HPDE6-E6E7 (cell line): ENCODE measurements around the gene P2RX7.
"Not testable (repeated sequence)": the region's sequence is repeated elsewhere in the genome, so short reads cannot be mapped to it uniquely, and the experiment has no call there.

Source experiments
- DNase-seq: peaks from one replicate; pipeline ENCODE4 v3.0.0; 2011; ENCODE audit warnings: missing footprints; ENCODE audit errors: extremely low spot score

Gene P2RX7

DNA sequence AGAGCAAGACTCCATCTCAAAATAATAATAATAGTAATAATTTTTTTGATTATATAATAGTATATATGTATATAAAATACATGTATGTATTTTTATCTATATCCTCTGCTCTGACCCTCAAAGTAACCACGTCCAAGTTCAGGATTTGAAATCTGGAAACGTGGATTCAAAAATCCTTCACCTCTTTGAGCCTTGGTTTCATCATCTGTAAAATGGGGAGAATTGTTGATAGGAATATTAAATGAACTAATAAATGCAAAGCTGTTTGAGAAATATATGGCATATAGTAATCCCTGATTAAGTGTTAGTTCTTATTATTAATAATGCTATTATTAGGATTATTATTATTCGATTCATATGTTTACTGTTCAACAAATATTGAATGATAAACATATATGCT is 2.6 kb downstream of the P2RX7 start:
- no peak for DNase-seq

DNA sequence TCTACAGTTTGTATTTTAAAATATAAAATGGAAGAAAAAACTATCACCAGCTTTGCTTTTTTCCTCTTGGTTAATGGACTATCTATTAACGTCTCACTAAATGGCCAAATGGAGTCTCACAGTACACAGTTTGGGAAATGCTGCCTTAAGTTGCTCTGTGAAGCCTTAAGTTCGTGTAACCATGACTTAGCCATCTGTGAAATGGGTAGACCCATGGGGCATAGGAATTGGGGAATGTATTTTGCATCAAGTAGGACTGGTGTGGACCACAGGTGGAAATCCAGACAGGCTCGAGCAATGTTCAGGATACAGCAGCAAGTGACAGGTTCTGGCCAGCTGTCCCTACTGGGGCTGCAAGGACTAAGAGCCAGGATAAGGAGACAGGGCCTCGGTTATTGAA is 4.8 kb downstream of the P2RX7 start:
- no peak for DNase-seq

DNA sequence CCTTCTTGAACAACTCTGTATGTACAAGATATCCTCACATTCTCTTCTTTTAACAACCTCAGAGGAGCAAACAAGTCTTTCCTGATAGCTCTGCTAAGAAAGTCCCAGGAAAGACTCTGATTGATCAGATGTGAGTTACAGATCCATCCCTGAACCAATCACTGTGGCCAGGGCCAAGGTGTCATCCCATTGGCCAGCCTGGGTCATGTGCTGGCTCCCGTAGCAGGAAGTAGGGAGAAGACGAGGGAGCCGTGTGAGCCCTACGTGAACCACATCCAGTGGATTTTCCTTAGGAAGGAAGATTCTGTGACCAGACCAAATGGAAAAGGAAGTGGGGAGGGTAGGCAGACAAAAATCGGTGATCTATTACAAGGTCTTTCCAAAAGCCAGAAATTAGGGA is 5.6 kb downstream of the P2RX7 start:
- no peak for DNase-seq

DNA sequence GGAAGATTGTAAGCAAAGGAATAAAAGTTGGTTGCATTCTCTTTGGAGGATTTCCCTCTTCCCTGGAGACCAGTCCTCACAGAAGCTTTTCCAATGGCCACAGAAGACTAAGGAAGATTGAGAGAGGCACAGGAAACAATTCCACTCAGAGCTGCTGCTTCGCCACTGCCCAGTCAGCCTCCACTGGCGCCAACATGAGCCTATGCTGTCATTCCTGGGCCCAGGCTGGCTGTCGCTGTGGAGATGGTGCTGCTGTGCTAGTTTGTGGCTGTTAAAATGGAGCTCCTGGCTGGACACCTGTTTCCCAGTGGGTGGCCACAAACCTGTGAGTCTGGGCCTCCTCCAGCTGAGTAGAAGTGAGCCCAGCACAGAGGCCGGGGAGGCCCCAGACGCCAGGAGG is 6.6 kb downstream of the P2RX7 start:
- no peak for DNase-seq

DNA sequence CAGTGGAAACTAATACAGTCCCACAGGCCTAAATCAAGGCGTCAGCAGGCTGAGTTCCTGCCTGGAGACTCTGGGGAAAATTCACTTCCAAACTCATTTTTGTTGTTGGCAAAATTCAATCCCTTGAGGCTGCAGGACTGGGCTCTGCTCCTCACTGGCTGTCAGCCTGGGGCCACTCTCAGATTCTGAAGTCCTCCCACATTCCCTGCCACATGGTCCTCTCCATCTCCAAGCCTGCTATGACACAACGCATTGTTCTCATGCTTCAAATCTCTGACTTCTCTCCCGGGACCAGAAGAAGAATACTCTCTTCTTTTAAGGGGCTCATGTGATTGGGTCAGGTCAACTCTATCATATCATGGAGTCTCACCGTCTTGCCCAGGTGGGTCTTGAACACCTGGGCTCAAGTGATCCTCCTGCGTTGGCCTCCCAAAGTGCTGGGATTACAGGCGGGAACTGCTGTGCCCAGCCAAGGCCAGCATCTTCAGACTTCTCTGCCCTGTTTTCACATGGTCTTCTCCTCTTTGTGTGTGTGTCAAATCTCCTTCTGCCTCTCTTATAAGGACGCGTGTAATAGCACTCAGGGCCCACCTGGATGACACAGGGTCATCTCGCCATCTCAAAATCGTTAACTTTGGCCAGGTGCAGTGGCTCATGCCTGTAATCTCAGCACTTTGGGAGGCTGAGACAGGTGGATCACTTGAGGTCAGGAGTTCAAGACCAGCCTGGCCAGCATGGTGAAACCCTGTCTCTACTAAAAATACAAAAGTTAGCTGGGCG is 9.7 kb downstream of the P2RX7 start:
- no peak for DNase-seq

DNA sequence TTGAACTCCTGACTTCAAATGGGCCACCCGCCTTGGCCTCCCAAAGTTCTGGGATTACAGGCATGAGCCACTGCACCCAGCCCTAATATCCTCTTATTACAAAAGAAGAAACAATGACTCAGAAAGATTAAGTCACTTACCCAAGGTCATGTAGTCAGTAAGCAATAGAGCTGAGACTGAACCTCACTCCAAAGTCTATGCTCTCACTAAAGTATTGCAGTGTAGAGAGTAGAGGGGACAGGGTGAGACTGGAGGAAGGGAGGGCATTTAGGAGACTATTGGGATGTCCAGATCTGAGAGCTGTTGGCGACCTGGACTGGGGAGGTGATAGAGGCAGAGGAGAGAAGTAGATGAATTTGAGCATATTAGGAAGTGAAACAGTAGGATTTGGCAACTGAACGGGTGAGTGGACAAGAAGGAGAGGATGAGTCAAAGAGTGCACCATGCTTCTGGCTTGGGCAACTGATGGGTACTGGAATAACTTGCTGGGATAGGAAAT is 11.8 kb downstream of the P2RX7 start:
- peak; percentile 27 for DNase-seq

DNA sequence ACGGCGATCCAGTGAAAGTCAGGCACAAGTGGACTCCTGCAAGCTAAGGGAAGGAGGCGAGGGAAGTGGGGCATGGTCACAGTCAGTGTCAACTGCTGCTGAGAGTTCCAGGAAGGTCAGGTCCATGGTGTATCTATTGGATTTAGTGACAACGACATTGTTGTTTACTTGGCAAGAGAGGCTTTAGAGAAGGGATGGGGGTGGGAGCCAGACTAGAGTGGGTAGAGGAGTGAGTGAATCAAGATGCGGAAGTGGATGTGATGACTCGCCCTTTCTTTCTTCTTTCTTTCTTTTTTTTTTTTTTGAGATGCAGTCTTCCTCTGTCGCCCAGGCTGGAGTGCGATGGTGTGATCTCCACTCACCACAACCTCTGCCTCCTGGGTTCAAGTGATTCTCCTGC is 12.5 kb downstream of the P2RX7 start:
- no peak for DNase-seq

DNA sequence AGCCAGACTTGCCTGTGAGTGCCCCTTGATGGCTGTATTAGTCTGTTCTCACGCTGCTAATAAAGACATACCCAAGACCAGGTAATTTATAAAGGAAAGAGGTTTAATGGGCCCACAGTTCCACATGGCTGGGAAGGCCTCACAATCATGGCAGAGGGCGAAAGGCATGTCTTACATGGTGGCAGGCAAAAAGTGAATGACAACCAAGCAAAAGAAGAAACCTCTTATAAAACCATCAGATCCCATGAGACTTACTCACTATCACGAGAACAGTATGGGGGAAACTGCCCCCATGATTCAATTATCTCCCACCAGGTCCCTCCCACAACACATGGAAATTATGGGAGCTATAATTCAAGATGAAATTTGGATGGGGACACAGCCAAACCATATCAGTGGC is 16.6 kb downstream of the P2RX7 start:
- not testable (repeated sequence) for DNase-seq

DNA sequence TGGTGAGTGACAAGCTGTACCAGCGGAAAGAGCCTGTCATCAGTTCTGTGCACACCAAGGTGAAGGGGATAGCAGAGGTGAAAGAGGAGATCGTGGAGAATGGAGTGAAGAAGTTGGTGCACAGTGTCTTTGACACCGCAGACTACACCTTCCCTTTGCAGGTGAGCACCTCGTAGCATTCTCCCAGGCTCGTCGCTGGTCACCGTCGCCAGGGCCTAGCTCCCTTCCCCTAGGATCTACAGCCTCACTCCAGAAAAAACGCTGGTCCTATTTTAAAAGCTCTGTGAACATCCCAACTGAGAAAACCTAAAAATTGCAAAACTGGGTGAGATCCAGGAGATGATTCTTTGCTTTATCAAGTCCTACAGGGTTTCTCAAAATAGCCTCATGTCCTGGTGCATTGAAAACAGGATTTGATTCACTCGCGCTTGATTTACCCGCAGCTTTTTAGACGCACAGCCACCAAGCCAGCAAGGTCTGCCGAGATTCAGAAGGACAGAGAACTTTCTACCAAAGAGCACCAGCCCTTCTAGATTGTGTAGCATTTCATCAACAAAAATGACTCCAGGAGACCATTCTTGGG is 22.2 kb downstream of the P2RX7 start:
- DNase-seq = no peak

DNA sequence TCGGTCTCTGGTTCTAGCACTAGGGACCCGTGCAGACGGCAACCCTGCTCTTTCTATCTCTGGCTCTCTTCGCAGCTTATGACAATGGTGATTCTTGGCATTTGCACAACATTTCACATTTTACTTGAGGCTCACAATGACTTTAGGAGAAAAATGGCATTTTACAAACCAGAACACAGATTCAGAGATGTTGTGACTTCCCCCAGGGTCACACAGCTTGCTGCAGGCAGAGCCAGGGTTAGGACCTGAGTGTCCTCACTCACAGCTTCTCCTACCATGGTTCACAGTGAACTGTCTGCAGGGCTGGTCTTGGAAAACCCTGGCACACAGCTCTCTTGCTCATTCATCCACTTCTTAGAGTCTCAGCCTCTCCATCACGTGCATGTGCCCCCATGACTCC is 23.7 kb downstream of the P2RX7 start:
- DNase-seq = no peak

DNA sequence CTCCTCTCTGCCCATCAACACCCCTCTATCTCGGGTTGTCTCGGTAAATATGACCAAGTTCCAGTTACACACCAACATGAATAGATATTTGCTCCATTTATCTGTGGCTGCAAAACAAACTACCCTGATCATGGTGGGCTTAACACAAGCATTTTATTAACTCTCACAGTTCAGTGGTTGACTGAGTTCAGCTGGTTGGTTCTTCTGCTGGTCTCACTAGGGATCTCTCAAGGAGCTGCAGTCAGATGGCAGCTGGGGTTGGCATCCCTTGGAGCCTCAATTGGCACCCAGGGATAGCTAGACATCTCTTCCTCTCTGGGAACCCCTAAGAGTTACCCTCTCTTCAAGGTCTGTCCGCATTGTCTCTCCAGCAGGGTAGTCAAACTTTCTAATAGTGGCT is 25.4 kb downstream of the P2RX7 start:
- DNase-seq = no peak

DNA sequence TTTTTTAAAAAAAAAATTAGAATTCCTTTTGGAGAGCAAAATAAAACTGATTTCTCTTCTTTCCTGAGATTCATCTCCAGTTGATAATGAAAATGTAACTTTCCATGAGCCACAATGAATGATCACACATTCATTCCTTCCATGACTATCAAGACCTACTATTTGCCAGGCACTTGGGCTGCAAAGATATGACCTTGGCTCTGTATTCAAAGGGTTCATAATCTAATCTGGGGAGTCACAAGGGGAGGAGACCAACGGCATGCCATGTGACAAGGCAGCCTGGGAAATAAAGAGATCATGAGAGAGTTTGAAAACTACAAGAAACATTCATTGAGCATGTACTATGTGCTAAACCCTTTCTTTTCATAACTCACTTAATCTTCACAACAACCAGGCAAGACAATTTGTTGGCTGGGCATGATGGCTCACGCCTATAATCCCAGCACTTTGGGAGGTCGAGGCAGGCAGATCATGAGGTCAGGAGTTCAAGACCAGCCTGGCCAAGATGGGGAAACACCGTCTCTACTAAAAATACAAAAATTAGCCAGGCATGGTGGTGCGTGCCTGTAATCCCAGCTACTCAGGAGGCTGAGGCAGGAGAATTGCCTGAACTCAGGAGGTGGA is 26.2 kb downstream of the P2RX7 start:
- DNase-seq = not testable (repeated sequence)

DNA sequence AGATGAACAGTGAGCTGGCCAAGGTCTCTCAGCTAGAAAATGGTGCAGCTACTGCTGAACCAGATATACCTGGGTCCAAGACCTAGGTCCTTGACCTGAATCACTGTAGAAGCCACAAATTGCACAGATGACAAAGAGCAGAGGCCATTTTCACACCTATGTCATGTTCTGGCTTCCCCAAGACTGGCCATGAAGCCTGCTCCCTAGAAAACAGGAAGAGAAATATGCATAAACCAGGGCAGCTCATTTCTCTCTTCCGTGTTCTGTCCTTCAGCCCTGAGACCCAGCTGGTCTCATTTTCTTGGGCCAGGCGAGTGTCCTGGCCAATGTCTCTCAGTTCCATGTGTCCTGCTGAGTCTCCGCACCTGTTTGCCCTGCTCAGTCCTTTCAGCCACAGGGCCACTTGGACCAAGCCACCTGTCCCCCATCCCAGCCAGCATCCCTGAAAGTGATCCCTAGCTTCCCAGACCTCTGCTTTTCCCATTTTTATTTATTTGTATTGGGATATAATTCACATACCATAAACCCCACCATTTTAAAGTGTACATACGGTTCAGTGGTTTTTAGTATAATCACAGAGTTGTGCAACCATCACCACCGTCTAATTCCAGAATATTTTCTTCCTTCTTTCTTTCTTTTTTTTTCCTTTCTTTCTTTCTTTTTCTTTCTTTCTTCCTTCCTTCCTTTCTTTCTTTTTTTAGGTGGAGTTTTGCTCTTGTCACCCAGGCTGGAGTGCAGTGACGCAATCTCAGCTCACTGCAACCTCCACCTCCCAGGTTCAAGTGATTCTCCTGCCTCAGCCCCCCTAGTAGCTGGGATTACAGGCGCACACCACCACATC is 27.0 kb downstream of the P2RX7 start:
- no peak for DNase-seq

DNA sequence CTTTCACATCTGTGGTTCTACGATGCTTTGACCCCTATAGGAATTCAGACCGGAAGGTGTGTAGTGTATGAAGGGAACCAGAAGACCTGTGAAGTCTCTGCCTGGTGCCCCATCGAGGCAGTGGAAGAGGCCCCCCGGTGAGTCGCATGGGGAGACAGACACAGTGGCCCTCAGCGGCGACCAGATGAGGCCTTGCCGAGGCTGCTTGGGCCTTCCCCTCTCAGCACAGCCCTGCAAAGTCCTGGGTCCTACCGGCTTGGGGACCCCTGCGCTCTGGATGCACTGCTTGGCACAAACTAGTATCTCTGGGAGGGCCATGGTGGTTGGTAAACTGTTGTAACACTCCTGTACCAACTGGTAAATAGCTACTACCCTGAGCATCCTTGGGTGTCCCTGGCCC is 29.7 kb downstream of the P2RX7 start:
- DNase-seq = no peak

DNA sequence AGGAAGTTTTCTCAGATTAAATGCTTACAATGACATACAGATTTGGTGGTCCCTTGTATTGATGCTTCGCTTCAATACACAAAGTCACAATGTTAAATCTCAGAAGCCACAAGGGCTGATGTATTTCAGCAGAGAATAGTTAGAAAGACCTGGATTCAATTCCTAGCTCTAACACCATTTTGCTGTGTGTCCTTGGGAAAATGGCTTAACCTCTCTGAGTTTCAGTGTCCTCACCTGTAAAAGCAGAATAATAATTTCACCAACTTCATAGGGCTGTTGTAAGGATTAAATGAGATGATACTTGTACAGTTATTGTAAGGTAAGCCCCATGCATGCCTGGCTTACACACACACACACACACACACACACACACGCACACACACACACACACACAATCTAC is 30.3 kb downstream of the P2RX7 start:
- DNase-seq = no peak

DNA sequence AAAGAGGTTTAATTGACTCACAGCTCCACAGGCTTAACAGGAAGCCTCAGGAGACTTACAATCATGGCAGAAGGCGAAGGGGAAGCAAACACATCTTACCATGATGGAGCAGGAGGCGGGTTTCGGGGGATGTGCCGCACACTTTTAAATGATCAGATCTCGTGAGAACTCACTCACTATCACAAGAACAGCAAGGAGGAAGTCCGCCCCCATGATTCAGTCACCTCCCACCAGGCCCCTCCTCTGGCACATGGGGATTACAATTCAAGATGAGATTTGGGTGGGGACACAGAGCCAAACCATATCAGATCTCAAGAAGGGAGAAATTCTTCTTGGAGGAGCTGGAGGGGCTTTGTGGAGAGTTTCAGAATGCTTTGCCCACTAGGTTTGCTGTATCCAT is 32.2 kb downstream of the P2RX7 start:
- DNase-seq = not testable (repeated sequence)

DNA sequence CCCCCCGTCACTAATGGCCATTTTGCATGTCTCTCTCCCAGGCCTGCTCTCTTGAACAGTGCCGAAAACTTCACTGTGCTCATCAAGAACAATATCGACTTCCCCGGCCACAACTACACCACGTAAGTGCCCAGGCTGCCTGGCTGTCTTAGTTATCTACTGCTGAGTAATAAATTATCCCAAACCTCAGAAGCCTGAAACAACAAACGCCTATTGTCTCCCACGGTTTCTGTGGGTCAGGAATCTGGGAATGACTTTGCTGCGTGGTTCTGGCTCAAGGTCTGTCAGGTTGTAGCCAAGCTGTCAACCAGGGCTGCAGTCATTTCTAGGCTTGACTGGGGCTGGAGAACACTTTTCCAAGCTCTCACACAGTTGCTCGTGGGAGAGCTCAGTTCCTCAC is 32.6 kb downstream of the P2RX7 start:
- no peak for DNase-seq

DNA sequence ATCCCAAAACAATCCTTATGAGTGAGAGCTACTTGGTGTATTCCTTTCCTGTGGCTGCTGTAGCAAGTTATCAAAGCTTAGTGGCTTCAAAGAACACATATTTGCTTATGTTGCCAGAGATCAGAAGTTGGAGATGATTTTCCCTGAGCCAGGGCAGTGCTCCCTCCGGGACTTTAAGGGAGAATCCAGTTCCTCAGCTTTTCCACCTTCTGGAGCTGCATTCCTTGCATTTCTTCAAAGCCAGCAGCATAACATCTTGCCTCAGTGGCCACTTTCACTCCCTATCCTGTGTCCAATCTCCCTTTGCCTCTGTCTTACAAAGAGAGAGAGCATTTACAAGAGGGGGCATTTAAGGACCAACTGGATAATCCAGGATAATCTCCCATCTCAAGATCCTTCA is 33.7 kb downstream of the P2RX7 start:
- no peak for DNase-seq

DNA sequence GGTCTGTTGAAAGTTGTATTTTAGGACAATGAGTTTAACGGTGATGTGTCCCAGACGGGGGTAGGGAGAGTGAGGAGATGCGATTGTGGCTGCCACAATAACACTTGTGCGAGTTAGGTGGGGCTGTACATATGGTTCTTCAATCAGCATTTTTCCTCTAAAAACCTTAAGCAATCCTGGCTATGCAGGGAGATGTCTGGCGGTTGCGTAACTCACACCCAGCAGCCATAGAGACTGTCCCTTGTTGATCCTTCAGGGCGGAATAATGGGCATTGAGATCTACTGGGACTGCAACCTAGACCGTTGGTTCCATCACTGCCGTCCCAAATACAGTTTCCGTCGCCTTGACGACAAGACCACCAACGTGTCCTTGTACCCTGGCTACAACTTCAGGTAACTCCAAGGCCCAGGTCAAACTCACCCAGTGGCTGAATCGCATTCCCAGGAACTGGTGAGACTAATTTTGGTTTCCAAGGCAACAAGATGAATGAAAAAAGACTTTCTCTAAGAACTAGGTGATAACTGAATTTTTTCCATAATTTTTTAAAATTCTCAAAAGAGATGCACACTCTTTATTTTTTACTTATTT is 34.6 kb downstream of the P2RX7 start:
- DNase-seq = no peak

DNA sequence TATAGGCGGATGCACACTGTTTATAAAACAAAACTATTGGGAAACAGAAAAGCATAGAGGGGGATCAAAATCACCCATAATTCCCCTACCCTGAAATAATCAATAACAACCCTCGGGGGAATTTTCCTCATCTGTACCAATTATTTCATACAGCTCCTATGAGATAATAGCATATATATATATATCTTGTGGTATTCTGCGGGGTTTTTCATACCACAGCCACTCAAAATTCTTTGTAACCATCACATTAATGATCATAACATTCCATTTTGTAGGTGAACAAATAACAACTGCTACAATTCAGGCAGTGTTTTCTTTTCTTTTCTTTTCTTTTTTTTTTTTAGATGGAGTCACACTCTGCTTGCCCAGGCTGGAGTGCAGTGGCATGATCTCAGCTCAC is 35.3 kb downstream of the P2RX7 start:
- no peak for DNase-seq

DNA sequence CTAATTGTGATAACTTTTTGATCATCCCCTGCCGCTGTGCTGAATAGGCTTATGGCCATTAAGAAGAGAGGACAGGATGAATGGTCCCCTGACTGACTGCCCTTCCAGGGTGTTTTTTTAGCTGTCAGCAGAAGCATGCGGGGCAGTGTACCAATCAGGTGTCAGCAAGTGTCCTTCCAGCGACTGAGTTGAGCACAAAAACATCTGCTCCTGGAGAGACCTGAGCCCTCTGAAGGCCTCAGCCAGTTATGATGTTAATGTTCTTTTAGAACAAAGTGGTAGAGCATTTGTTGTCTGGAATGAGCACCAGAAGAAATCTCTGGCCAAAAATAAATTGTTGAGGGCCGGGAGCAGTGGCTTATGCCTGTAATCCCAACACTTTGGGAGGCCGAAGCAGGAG is 37.5 kb downstream of the P2RX7 start:
- no peak for DNase-seq
